Colonic mucosa (tissue), 4 donors: ENCODE results near the gene DRAM1. TPM values are rescaled to one million over a fixed set of nuclear protein-coding genes. Genes with fewer than 3 reads are reported as not detected.

Experiments used
- DNase-seq: peaks from one replicate; pipeline ENCODE4 v3.0.0-alpha.2; 2020
- H3K27ac ChIP-seq: fragments of 200-600 bp; one replicate; pipeline ENCODE4 v1.8.0; 2021
- H3K27me3 ChIP-seq: fragments of 200-600 bp; one replicate; pipeline ENCODE4 v1.8.0; 2021
- H3K36me3 ChIP-seq: fragments of 200-600 bp; one replicate; pipeline ENCODE4 v1.8.0; 2021
- H3K4me1 ChIP-seq: fragments of 200-600 bp; one replicate; pipeline ENCODE4 v1.8.0; 2021; ENCODE audit warnings: mild to moderate bottlenecking
- H3K4me3 ChIP-seq: fragments of 200-600 bp; one replicate; pipeline ENCODE4 v1.8.0; 2021
- H3K9ac ChIP-seq, 2 donors: one replicate each; pipeline ENCODE4 v1.7.0; 2013; ENCODE audit warnings: control low read depth in 2 of 2, low read depth in 2 of 2, low read length in 2 of 2
- H3K9me3 ChIP-seq: fragments of 200-600 bp; one replicate; pipeline ENCODE4 v1.8.0; 2021
- intact Hi-C: fragments of 100-400 bp; cut with DNase I; formaldehyde crosslinking; loops from one replicate; pipeline ENCODE4 v1.14.1; 2022
- total RNA-seq, 2 donors: library from RNA; stranded (reverse); fragmentation: NEBNext Ultra II Directional in 1 of 2; extraction: Animal tissue kit (Norgen Biotek cat#: 25700) in 1 of 2; gene quantifications; one replicate each; pipeline ENCODE4 v1.2.1, GENCODE V29; 2021
- TF ChIP-seq, protein P1 (sequence below): fragments of 200-600 bp; IDR thresholded peaks from one replicate; pipeline ENCODE4 v1.8.0; 2022; ENCODE audit warnings: antibody characterized with exemption, mild to moderate bottlenecking
- donor health status: healthy.
- donor health status: DM: no; HTN: no; CAD: no.
- donor health status: DM: no; HTN: no; CAD: no.

DRAM1 gene
- total RNA-seq, 2 donors from 2014 or later: 4.0 to 10.0 TPM

- DNase-seq: no peak
- Histone ChIP-seq H3K4me3 (no peak overlapping the region), H3K9ac (no peak overlapping the region), H3K36me3 (no peaks in the 10 kb centered on the region), H3K27ac (no peak overlapping the region), H3K4me1 (no peaks in the 10 kb centered on the region), H3K9me3 (no peaks in the 10 kb centered on the region), H3K27me3 (no peaks in the 10 kb centered on the region)
- TF ChIP-seq, protein P1, sequence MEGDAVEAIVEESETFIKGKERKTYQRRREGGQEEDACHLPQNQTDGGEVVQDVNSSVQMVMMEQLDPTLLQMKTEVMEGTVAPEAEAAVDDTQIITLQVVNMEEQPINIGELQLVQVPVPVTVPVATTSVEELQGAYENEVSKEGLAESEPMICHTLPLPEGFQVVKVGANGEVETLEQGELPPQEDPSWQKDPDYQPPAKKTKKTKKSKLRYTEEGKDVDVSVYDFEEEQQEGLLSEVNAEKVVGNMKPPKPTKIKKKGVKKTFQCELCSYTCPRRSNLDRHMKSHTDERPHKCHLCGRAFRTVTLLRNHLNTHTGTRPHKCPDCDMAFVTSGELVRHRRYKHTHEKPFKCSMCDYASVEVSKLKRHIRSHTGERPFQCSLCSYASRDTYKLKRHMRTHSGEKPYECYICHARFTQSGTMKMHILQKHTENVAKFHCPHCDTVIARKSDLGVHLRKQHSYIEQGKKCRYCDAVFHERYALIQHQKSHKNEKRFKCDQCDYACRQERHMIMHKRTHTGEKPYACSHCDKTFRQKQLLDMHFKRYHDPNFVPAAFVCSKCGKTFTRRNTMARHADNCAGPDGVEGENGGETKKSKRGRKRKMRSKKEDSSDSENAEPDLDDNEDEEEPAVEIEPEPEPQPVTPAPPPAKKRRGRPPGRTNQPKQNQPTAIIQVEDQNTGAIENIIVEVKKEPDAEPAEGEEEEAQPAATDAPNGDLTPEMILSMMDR: no peak
- intact Hi-C loops: loop anchor here (10.0 kb wide), 1 partner anchor 824 kb away; no protein-coding TSS in a partner anchor
Observed at GRCh38 chr12:101940400-101940950, 63.1 kb downstream of the DRAM1 start.

DNA sequence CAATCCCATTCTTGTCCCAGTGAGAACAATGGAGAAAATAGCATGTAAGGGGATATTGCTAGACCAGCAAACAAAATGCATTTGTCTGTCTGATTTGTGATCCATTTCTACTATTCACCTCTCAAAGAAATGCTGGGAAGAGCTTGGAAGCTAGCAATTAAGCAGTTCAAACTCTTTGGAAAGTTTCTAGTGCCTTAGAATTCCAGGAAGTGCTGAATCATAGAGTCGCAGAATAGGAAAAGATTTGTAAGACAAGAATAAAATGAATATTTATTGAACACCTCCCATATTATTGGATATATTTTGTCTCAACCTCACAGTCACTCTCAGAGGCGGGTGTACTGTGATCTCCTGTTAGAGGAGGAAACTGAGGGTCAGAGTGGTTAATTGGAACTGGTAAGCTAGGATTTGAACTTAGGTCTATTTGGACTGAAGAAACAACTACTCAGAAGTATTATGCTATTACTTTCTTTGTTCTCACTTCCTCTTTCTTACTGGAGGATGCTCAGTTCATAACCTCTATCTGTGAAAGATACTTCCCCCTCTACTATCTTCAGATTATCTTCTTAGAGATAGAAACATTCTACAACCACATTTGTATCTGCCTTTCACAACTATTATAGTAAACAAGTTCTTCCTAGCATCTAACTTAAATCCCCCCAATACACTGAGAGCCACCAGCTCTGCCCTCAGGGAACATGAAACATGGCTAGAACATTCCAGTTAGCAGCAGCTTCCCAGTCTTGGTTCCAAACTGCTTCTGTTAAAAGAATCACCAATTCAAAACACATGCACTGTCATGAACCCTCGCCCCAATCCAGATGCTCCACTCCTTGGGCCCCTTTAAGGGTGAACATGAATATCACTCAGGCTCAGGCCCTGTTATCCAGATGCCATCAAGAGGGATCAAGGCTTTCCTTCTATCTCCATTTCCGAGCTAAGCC lies 64.2 kb downstream of the DRAM1 start:
- Histone ChIP-seq H3K27me3 (no peaks in the 10 kb centered on the region), H3K9me3 (no peaks in the 10 kb centered on the region), H3K4me1 (no peaks in the 10 kb centered on the region), H3K9ac (no peak overlapping the region), H3K36me3 (no peaks in the 10 kb centered on the region), H3K4me3 (no peak overlapping the region), H3K27ac (no peak overlapping the region)
- no peak for DNase-seq
- intact Hi-C loops: loop anchor here (10.0 kb wide), 1 partner anchor 823 kb away; no protein-coding TSS in a partner anchor
- TF ChIP-seq, protein P1: no peak

DNA sequence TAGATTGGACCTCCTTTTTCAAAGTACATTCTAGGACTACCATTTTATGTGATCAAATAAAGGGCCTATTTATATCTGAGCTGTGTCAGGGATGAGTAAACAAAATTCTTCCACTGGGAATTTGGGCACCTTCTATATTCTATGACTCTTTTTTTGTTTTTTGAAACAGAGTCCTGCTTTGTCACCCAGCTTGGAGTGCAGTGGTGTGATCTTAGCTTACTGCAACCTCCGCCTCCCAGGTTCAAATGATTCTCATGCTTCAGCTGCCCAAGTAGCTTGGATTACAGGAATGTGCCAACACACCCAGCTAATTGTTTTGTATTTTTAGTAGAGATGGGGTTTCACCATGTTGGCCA lies 64.8 kb downstream of the DRAM1 start:
- Histone ChIP-seq H3K9me3 (no peaks in the 10 kb centered on the region), H3K27ac (no peak overlapping the region), H3K27me3 (no peaks in the 10 kb centered on the region), H3K36me3 (no peaks in the 10 kb centered on the region), H3K9ac (no peak overlapping the region), H3K4me1 (no peaks in the 10 kb centered on the region), H3K4me3 (no peak overlapping the region)
- intact Hi-C loops: loop anchor here (10.0 kb wide), 1 partner anchor 823 kb away; no protein-coding TSS in a partner anchor
- DNase-seq: no peak
- TF ChIP-seq, protein P1: no peak

GRCh38 chr12:101945369-101946232 lies 68.2 kb downstream of the DRAM1 start:
- H3K4me3 ChIP-seq: no peak overlapping the region
- no peak overlapping the region for H3K9ac ChIP-seq
- TF ChIP-seq, protein P1: no peak
- H3K27me3 ChIP-seq: no peaks in the 10 kb centered on the region
- peak; percentile 41 for DNase-seq
- H3K4me1 ChIP-seq: no peaks in the 10 kb centered on the region
- H3K9me3 ChIP-seq: no peaks in the 10 kb centered on the region
- intact Hi-C loops: loop anchor here (10.0 kb wide), 1 partner anchor 819 kb away; no protein-coding TSS in a partner anchor
- H3K27ac ChIP-seq: no peak overlapping the region
- no peaks in the 10 kb centered on the region for H3K36me3 ChIP-seq

- Histone ChIP-seq H3K9ac (no peak overlapping the region), H3K9me3 (no peaks in the 10 kb centered on the region), H3K36me3 (no peaks in the 10 kb centered on the region), H3K4me3 (no peak overlapping the region), H3K27ac (no peak overlapping the region), H3K4me1 (no peaks in the 10 kb centered on the region), H3K27me3 (no peaks in the 10 kb centered on the region)
- TF ChIP-seq, protein P1: no peak
- no peak for DNase-seq
- intact Hi-C loops: loop anchor here (10.0 kb wide), 1 partner anchor 819 kb away; no protein-coding TSS in a partner anchor
Observed at GRCh38 chr12:101946233-101946611, 68.8 kb downstream of the DRAM1 start.
